ENCODE data around the gene ASB18. TPM values are rescaled to one million over a fixed set of nuclear protein-coding genes. Genes with fewer than 3 reads are reported as not detected.

The ASB18 gene
- total RNA-seq, 1 experiment from 2014 or later = not detected

DNA sequence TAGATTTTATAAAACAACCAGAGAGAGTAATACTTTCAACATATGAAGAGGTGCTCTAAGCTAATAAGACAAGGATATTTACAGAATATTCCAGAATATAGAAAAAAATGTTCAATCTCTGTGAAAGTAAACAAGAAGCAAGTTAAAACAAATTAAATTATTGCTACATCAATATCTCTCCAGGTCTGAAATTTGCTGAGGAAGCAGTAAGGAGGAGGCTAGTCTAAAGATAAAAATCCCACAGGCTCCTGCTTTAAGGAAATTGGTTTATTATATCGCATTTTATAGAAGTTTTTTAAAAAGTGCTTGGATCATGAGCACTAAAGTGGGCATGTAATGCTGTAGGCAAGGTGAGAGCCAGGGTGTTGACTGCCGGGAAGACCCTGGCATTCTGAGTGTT is 39.7 kb upstream of the ASB18 start:
- Mint-ChIP-seq H3K4me1 (ENCODE audit: insufficient read depth, unreplicated experiment) (no peaks in the 10 kb centered on the region), H3K27ac (ENCODE audit: low read depth, unreplicated experiment) (no peak overlapping the region), H3K4me3 (ENCODE audit: unreplicated experiment) (no peak overlapping the region), H3K9me3 (ENCODE audit: unreplicated experiment) (no peaks in the 10 kb centered on the region), H3K36me3 (ENCODE audit: insufficient read depth, unreplicated experiment) (no peaks in the 10 kb centered on the region), H3K27me3 (ENCODE audit: insufficient read depth, unreplicated experiment) (peaks cover 46% of the 10 kb centered on the region)
- ChIA-PET CTCF (no interaction called here), POLR2A (no interaction called here)
- DNase-seq (ENCODE audit: unreplicated experiment) = no peak
- TF ChIP-seq CTCF (IDR thresholded peaks at IDR 0.05; ENCODE audit: unreplicated experiment) = no peak
- intact Hi-C loops (cut with micrococcal nuclease) = no loop called here
- no TSS peak for BruUV-seq (replicated peaks)

- no TSS peak for BruUV-seq (replicated peaks)
- H3K4me1 Mint-ChIP-seq (ENCODE audit: insufficient read depth, unreplicated experiment) = no peaks in the 10 kb centered on the region
- POLR2A ChIA-PET = no interaction called here
- H3K4me3 Mint-ChIP-seq (ENCODE audit: unreplicated experiment) = no peak overlapping the region
- no peaks in the 10 kb centered on the region for H3K36me3 Mint-ChIP-seq (ENCODE audit: insufficient read depth, unreplicated experiment)
- CTCF ChIA-PET = no interaction called here
- no peak overlapping the region for H3K27ac Mint-ChIP-seq (ENCODE audit: low read depth, unreplicated experiment)
- intact Hi-C loops (cut with micrococcal nuclease) = no loop called here
- DNase-seq (ENCODE audit: unreplicated experiment) = no peak
- TF ChIP-seq CTCF (IDR thresholded peaks at IDR 0.05; ENCODE audit: unreplicated experiment) = no peak
- H3K27me3 Mint-ChIP-seq (ENCODE audit: insufficient read depth, unreplicated experiment) = peaks cover 40% of the 10 kb centered on the region
- H3K9me3 Mint-ChIP-seq (ENCODE audit: unreplicated experiment) = no peaks in the 10 kb centered on the region
These were observed 38.3 kb upstream of the ASB18 start for GRCh38 chr2:236302555-236302954.

- H3K4me3 Mint-ChIP-seq (ENCODE audit: unreplicated experiment) = no peak overlapping the region
- no peak for TF ChIP-seq CTCF (IDR thresholded peaks at IDR 0.05; ENCODE audit: unreplicated experiment)
- BruUV-seq (replicated peaks) = no TSS peak
These were observed 34.8 kb upstream of the ASB18 start for GRCh38 chr2:236298924-236299475.

DNA sequence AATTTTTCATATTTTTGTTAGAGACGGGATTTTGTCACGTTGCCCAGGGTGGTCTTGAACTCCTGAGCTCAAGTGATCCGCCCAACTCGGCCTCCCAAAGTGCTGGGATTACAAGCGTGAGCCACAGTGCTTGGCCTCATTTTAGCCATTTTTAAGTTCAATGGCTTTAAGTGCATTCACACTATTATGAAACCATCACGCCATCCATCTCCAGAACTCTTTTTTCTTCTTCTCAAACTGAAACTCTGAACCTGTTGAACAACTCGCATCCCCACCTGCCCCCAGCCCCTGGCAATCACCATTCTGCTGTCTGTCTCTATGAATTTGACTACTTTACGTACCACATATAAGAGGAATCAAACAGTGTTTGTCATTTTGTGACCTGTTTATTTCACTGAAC is 31.3 kb upstream of the ASB18 start:
- BruUV-seq (replicated peaks) = no TSS peak
- intact Hi-C loops (cut with micrococcal nuclease) = no loop called here
- Mint-ChIP-seq H3K4me3 (ENCODE audit: unreplicated experiment) (no peak overlapping the region), H3K27ac (ENCODE audit: low read depth, unreplicated experiment) (no peak overlapping the region), H3K4me1 (ENCODE audit: insufficient read depth, unreplicated experiment) (no peaks in the 10 kb centered on the region), H3K27me3 (ENCODE audit: insufficient read depth, unreplicated experiment) (peaks cover 54% of the 10 kb centered on the region), H3K36me3 (ENCODE audit: insufficient read depth, unreplicated experiment) (no peaks in the 10 kb centered on the region), H3K9me3 (ENCODE audit: unreplicated experiment) (no peaks in the 10 kb centered on the region)
- CTCF ChIA-PET = no interaction called here
- no peak for TF ChIP-seq CTCF (IDR thresholded peaks at IDR 0.05; ENCODE audit: unreplicated experiment)
- POLR2A ChIA-PET = no interaction called here
- DNase-seq (ENCODE audit: unreplicated experiment) = no peak

More at GRCh38 chr2:236298924-236299475, 34.8 kb upstream of the ASB18 start:
- Mint-ChIP-seq H3K36me3 (ENCODE audit: insufficient read depth, unreplicated experiment) (no peaks in the 10 kb centered on the region), H3K27ac (ENCODE audit: low read depth, unreplicated experiment) (no peak overlapping the region), H3K4me1 (ENCODE audit: insufficient read depth, unreplicated experiment) (no peaks in the 10 kb centered on the region), H3K27me3 (ENCODE audit: insufficient read depth, unreplicated experiment) (peaks cover 52% of the 10 kb centered on the region), H3K9me3 (ENCODE audit: unreplicated experiment) (no peaks in the 10 kb centered on the region)
- DNase-seq (ENCODE audit: unreplicated experiment) = no peak
- CTCF ChIA-PET = interaction anchor here (0.5 kb wide), 1 partner anchor 309 kb away, joined by 3 read pairs; no protein-coding TSS in a partner anchor
- POLR2A ChIA-PET = interaction anchor here (0.7 kb wide), 1 partner anchor 693 kb away, joined by 3 read pairs; no protein-coding TSS in a partner anchor
- intact Hi-C loops (cut with micrococcal nuclease) = no loop called here

Measured in MCF 10A (cell line).